H1 (cell line): ENCODE results near the gene COA1. TPM values are rescaled to one million over a fixed set of nuclear protein-coding genes. Genes with fewer than 3 reads are reported as not detected.

ENCODE experiments used
- CTCF ChIA-PET: fragments of 300-600 bp; sonication (Branson Sonifier 250); formaldehyde crosslinking; loops from one replicate; lab custom pipeline; 2021; ENCODE audit not compliant: partially characterized antibody; lab: Charles Lee
- POLR2A ChIA-PET: fragments of 300-600 bp; sonication (Branson Sonifier 250); formaldehyde crosslinking; loops from one replicate; lab custom pipeline; 2021; ENCODE audit warnings: inconsistent platforms; ENCODE audit not compliant: partially characterized antibody; lab: Charles Lee
- DNase-seq, 2 experiments: peaks; one replicate each; pipeline versions ENCODE4 v3.0.0 to v3.0.0-alpha.2; 2010 to 2022; ENCODE audit warnings: low spot score in 2 of 2, low read depth in 1 of 2, mixed read lengths in 1 of 2
- FAIRE-seq: peaks from 2 replicates; lab custom pipeline; 2011; peaks lifted over from hg19 to GRCh38; lab: Jason Lieb, UNC
- H2AFZ ChIP-seq: 2 replicates; pipeline ENCODE4 v1.8.1; 2012; ENCODE audit warnings: low read length, inconsistent platforms
- H2AK5ac ChIP-seq: 2 replicates; pipeline ENCODE4 v1.6.1; 2013; ENCODE audit warnings: low read depth, low read length
- H2BK120ac ChIP-seq: replicated peaks from 2 replicates; pipeline ENCODE3; 2013; ENCODE audit warnings: low read depth, low read length, inconsistent platforms
- H2BK12ac ChIP-seq: 2 replicates; pipeline ENCODE4 v1.6.1; 2013; ENCODE audit warnings: low read depth, low read length
- H2BK15ac ChIP-seq: 2 replicates; pipeline ENCODE4 v1.6.1; 2013; ENCODE audit warnings: low read length
- H2BK20ac ChIP-seq: 2 replicates; pipeline ENCODE4 v1.6.1; 2013; ENCODE audit warnings: low read length
- H2BK5ac ChIP-seq: 2 replicates; pipeline ENCODE4 v1.6.1; 2013; ENCODE audit warnings: low read depth, low read length
- H3K14ac ChIP-seq: 2 replicates; pipeline ENCODE4 v1.6.1; 2013; ENCODE audit warnings: inconsistent platforms; ENCODE audit not compliant: insufficient read length
- H3K18ac ChIP-seq: 2 replicates; pipeline ENCODE4 v1.6.1; 2013; ENCODE audit warnings: low read length; ENCODE audit errors: extremely low read depth
- H3K23ac ChIP-seq: 2 replicates; pipeline ENCODE4 v1.6.1; 2013; ENCODE audit warnings: inconsistent platforms; ENCODE audit not compliant: insufficient read length
- H3K23me2 ChIP-seq: 2 replicates; pipeline ENCODE4 v1.6.1; 2013; ENCODE audit warnings: low read depth, low read length
- H3K27ac ChIP-seq: 2 replicates; pipeline ENCODE4 v1.6.1; 2011; ENCODE audit warnings: low read depth, low read length, inconsistent platforms
- H3K27me3 ChIP-seq, 4 experiments: replicated peaks in 1 of 4; 1 replicate in 1 of 4; 2 replicates in 3 of 4; pipeline versions ENCODE4 v1.6.1 to v1.8.1; 2011 to 2013; ENCODE audit warnings: low read length in 3 of 4, mild to moderate bottlenecking in 3 of 4, inconsistent platforms in 2 of 4, mixed read lengths in 2 of 4, moderate library complexity in 1 of 4; ENCODE audit not compliant: control insufficient read depth in 3 of 4, insufficient read depth in 3 of 4; ENCODE audit errors: extremely low read depth in 1 of 4
- H3K36me3 ChIP-seq, 4 experiments: 2 replicates each; pipeline versions ENCODE4 v1.6.1 to v1.8.1; 2011 to 2013; ENCODE audit warnings: mild to moderate bottlenecking in 4 of 4, low read length in 3 of 4, moderate library complexity in 2 of 4, control low read depth in 1 of 4, inconsistent platforms in 1 of 4; ENCODE audit not compliant: insufficient read depth in 4 of 4, control insufficient read depth in 2 of 4
- H3K4ac ChIP-seq: replicated peaks from 2 replicates; pipeline ENCODE3; 2013; ENCODE audit warnings: low read length, low read depth, mixed read lengths, inconsistent platforms; ENCODE audit not compliant: insufficient read length
- H3K4me1 ChIP-seq, 4 experiments: replicated peaks in 1 of 4; 1 replicate in 1 of 4; 2 replicates in 3 of 4; pipeline versions ENCODE4 v1.6.1 to v1.8.1; 2011 to 2013; ENCODE audit warnings: low read length in 3 of 4, inconsistent platforms in 2 of 4, mixed read lengths in 1 of 4; ENCODE audit not compliant: insufficient read depth in 4 of 4, control insufficient read depth in 3 of 4
- H3K4me2 ChIP-seq, 2 experiments: 2 replicates each; pipeline versions ENCODE4 v1.6.1 to v1.8.1; 2011 to 2013; ENCODE audit warnings: low read depth in 2 of 2, low read length in 2 of 2, control low read depth in 1 of 2, inconsistent platforms in 1 of 2, mild to moderate bottlenecking in 1 of 2; ENCODE audit not compliant: insufficient read depth in 1 of 2
- H3K4me3 ChIP-seq, 4 experiments: fragments of 200-600, 300-600 bp in 1 of 4; sonication (generic), shearing (Covaris generic), sonication (Bioruptor Twin) in 1 of 4; 2 replicates each; pipeline versions ENCODE4 v1.5.1 to v1.8.1; 2011 to 2016; ENCODE audit warnings: low read length in 4 of 4, low read depth in 3 of 4, control low read depth in 2 of 4, inconsistent platforms in 2 of 4, mild to moderate bottlenecking in 2 of 4, mixed read lengths in 1 of 4, moderate library complexity in 1 of 4; ENCODE audit not compliant: insufficient read depth in 2 of 4; ENCODE audit errors: extremely low read depth in 1 of 4
- H3K56ac ChIP-seq: replicated peaks from 2 replicates; pipeline ENCODE3; 2013; ENCODE audit warnings: low read depth, mild to moderate bottlenecking, mixed read lengths, low read length, inconsistent platforms; ENCODE audit not compliant: insufficient read length
- H3K79me1 ChIP-seq: 2 replicates; pipeline ENCODE4 v1.6.1; 2013; ENCODE audit warnings: low read depth, low read length, control low read depth
- H3K79me2 ChIP-seq, 2 experiments: 2 replicates each; pipeline versions ENCODE4 v1.6.1 to v1.8.1; 2012 to 2013; ENCODE audit warnings: low read length in 2 of 2, mild to moderate bottlenecking in 2 of 2, inconsistent platforms in 1 of 2; ENCODE audit not compliant: insufficient read depth in 2 of 2, control insufficient read depth in 1 of 2
- H3K9ac ChIP-seq, 4 experiments: replicated peaks in 1 of 4; 1 replicate in 1 of 4; 2 replicates in 3 of 4; pipeline versions ENCODE4 v1.6.1 to v1.8.1; 2011 to 2013; ENCODE audit warnings: low read depth in 3 of 4, low read length in 3 of 4, control low read depth in 2 of 4, mild to moderate bottlenecking in 2 of 4, moderate library complexity in 2 of 4, inconsistent platforms in 1 of 4; ENCODE audit errors: extremely low read depth in 1 of 4
- H3K9me3 ChIP-seq, 2 experiments: 2 replicates each; pipeline versions ENCODE4 v1.6.1 to v1.8.1; 2012 to 2013; ENCODE audit warnings: mild to moderate bottlenecking in 2 of 2, moderate library complexity in 2 of 2, control low read depth in 1 of 2, inconsistent platforms in 1 of 2, low read depth in 1 of 2, low read length in 1 of 2, mixed read lengths in 1 of 2; ENCODE audit not compliant: insufficient read depth in 2 of 2
- H4K20me1 ChIP-seq, 2 experiments: replicated peaks in 1 of 2; 2 replicates each; pipeline versions ENCODE3 to v1.8.1; 2011 to 2013; ENCODE audit warnings: inconsistent platforms in 2 of 2, low read length in 2 of 2, mild to moderate bottlenecking in 1 of 2; ENCODE audit not compliant: insufficient read depth in 2 of 2, control insufficient read depth in 1 of 2
- H4K5ac ChIP-seq: 2 replicates; pipeline ENCODE4 v1.6.1; 2013; ENCODE audit warnings: low read length, low read depth, mixed read lengths, inconsistent platforms; ENCODE audit not compliant: insufficient read length
- H4K8ac ChIP-seq: 2 replicates; pipeline ENCODE4 v1.8.0; 2013; ENCODE audit warnings: mild to moderate bottlenecking, moderate library complexity, low read length, inconsistent platforms; ENCODE audit not compliant: insufficient read depth; ENCODE audit errors: extremely low read depth
- H4K91ac ChIP-seq: replicated peaks from 2 replicates; pipeline ENCODE3; 2013; ENCODE audit warnings: low read length, mixed read lengths, inconsistent platforms; ENCODE audit not compliant: insufficient read length
- WGBS, 2 experiments: shearing (Covaris generic) in 1 of 2; methylation state at CpG; one replicate each; pipeline versions ENCODE4 v1.1.6 to v1.1.7; 2013 to 2015; ENCODE audit warnings: low lambda C conversion rate in 2 of 2, mixed read lengths in 2 of 2, inconsistent platforms in 1 of 2, low coverage in 1 of 2, missing lambda C conversion rate in 1 of 2; ENCODE audit not compliant: insufficient replicate concordance in 2 of 2, insufficient coverage in 1 of 2, insufficient read length in 1 of 2; ENCODE audit errors: extremely low coverage in 1 of 2, missing lambda C conversion rate in 1 of 2; 5-methylcytosine and 5-hydroxymethylcytosine counted together
- polyA plus RNA-seq, 7 experiments: library from polyadenylated mRNA; depleted of rRNA in 3 of 7; stranded (reverse) in 5 of 7; unstranded in 2 of 7; fragments of >200 nt in 5 of 7; fragments of 200-250 nt in 2 of 7; gene quantifications; 1 replicate in 5 of 7; 2 replicates in 1 of 7; 4 replicates in 1 of 7; pipeline versions ENCODE4 v1.2.1 to v1.2.3, GENCODE V29; 2011 to 2013; ENCODE audit warnings: missing spikeins in 2 of 7, mixed read lengths in 2 of 7
- total RNA-seq: library from RNA; stranded (reverse); fragmentation: NEBNext Ultra II Directional; extraction: Animal tissue kit (Norgen Biotek cat#: 25700); gene quantifications from 2 replicates; pipeline ENCODE4 v1.2.1, GENCODE V29; 2021

COA1 gene
- total and polyA plus RNA-seq, 2 of the 8 experiments (the other 6 are each of a cell fraction or from before 2014, with no cell fraction given) = 98.6 to 143 TPM

DNA sequence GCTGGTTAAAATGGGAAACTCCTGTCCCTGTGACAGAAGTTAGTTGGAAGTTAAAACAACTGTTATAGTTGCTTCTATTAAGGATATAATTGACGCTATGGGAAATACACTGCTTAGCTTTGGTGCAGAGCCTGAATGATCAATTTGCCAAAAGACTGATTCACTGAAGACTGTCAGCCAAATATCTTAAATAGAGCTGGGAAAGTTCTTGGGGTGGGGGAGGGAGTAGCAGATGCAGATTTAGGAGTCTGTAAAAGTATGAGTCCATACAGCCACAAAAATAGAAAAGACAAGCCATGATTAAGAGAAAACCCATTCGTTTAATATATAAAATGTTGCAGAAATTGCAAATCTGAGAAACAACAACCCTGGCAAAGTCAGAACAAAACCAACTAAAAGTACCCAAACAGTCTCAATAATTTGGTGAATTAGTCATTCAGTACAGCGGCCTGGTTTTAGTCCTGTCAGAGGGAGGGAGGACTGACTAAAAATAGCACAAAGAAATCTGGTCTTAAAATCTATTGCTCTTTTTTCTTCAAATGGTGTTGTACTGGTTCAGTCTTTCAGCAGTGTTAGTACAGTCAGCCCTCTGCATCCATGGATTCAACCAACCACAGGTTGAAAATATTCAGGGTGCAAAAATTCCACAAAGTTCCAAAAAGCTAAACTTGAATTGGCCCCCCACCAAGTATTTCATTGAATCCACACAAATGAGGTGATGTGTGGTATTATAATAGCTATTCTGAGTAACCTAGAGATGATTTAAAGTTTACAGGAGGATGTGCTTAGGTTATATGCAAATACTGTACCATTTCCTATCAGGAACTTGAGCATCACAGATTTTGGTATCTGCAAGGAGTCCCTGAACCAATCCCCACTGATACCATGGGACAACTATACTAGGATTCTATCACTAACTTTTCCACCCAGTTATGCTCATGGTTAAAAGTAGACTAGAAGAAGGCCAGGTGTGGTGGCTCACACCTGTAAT lies 116.4 kb downstream of the COA1 start:
- no peak overlapping the region for H2AK5ac ChIP-seq
- peaks cover 0 to 5% (median 2%) of the 10 kb centered on the region in 4 experiments; a peak in 2 of 8 replicates for H3K36me3 ChIP-seq
- H3K27me3 ChIP-seq = no peaks in the 10 kb centered on the region; a peak in 1 of 7 replicates
- no peak overlapping the region for H3K56ac ChIP-seq
- no peak overlapping the region for H3K4ac ChIP-seq
- H3K23ac ChIP-seq = no peak overlapping the region
- no peak overlapping the region for H2BK5ac ChIP-seq
- peaks cover under 1% of the 10 kb centered on the region; the same call in 1 of the 2 replicates for H3K79me1 ChIP-seq
- peaks cover 0 to 3% of the 10 kb centered on the region in 2 experiments for H4K20me1 ChIP-seq
- 89% methylated on average over 3 of the region's 3 CpGs; no CpG with 5 or more reads in 1 of the 2 experiments for WGBS, 2 experiments
- no peaks in the 10 kb centered on the region for H3K23me2 ChIP-seq
- H2BK20ac ChIP-seq = no peak overlapping the region
- H4K91ac ChIP-seq = no peak overlapping the region
- H4K8ac ChIP-seq = no peak overlapping the region
- ChIA-PET POLR2A (no interaction called here), CTCF (interaction anchor here (0.6 to 1.0 kb wide), 3 partner anchors 30 to 318 kb away, joined by 3 to 4 read pairs (median 4); partner anchors contain the start of gene STK17A)
- H3K18ac ChIP-seq = no peak overlapping the region
- no peak overlapping the region for H2AFZ ChIP-seq
- no peak overlapping the region for H3K9ac ChIP-seq
- H3K27ac ChIP-seq = no peak overlapping the region
- no peak overlapping the region for H3K4me2 ChIP-seq
- H2BK15ac ChIP-seq = no peak overlapping the region
- H4K5ac ChIP-seq = no peak overlapping the region
- no peaks in the 10 kb centered on the region; a peak in 1 of 7 replicates for H3K4me1 ChIP-seq
- FAIRE-seq (no peak), DNase-seq (no peak)
- H2BK12ac ChIP-seq = no peak overlapping the region
- no peaks in the 10 kb centered on the region for H3K9me3 ChIP-seq
- H3K79me2 ChIP-seq = no peaks in the 10 kb centered on the region
- H3K14ac ChIP-seq = no peak overlapping the region
- H2BK120ac ChIP-seq = no peak overlapping the region
- no peak overlapping the region for H3K4me3 ChIP-seq
